ENCODE measurements around the gene GABBR1.

The GABBR1 gene

GRCh38 chr6:29633534-29633905 is 537 bp upstream of the GABBR1 start:
- no peaks in the 10 kb centered on the region for H3K9me3 Mint-ChIP-seq
- peak overlapping the region; percentile 65 for H3K27ac Mint-ChIP-seq
- no peaks in the 10 kb centered on the region for H3K36me3 Mint-ChIP-seq (ENCODE audit: low read depth)
- peak overlapping the region; percentile 79 for H3K4me3 Mint-ChIP-seq
- peaks cover 51% of the 10 kb centered on the region for H3K4me1 Mint-ChIP-seq (ENCODE audit: low read depth)
- H3K27me3 Mint-ChIP-seq: peaks cover 13% of the 10 kb centered on the region

- Mint-ChIP-seq H3K4me1 (ENCODE audit: low read depth) (peaks cover 55% of the 10 kb centered on the region), H3K4me3 (peak overlapping the region; percentile 87), H3K9me3 (no peaks in the 10 kb centered on the region), H3K36me3 (ENCODE audit: low read depth) (no peaks in the 10 kb centered on the region), H3K27me3 (peaks cover 13% of the 10 kb centered on the region), H3K27ac (peak overlapping the region; percentile 74)
Measured at GRCh38 chr6:29631860-29632731, 887 bp downstream of the GABBR1 start.

DNA sequence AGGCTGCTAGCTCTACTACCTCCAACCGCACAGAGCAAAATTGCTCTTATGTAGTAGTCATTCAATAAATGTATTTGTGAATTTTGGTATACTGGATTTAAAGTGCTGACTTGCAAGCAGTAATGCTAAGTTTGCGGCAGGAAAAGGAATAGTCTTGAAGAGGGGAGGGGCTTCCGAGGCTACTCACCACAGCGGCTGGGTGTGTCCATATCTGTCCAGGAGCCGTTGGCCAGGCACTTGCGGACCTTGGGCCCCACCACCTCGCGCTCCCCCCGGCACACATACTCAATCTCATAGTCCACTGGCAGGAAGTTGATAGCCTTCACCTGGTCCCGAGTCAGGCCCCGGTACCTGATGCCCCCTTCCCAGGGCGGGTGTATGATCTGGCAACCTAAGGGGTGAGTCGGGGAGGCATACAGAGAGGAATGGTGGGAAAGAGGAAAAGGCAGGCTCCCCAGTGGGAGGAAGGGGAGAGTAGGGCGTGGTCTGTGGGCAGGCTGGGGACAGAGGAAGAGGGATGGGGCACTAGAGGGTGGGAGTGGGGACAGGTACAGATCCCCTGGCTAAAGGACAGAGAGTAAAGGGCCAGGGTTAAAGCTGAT is 1.7 kb downstream of the GABBR1 start:
- peak overlapping the region; percentile 74 for H3K27ac Mint-ChIP-seq
- H3K27me3 Mint-ChIP-seq: peaks cover 13% of the 10 kb centered on the region
- H3K9me3 Mint-ChIP-seq: no peaks in the 10 kb centered on the region
- no peaks in the 10 kb centered on the region for H3K36me3 Mint-ChIP-seq (ENCODE audit: low read depth)
- H3K4me1 Mint-ChIP-seq (ENCODE audit: low read depth): peaks cover 55% of the 10 kb centered on the region
- peak overlapping the region; percentile 87 for H3K4me3 Mint-ChIP-seq

- H3K27me3 Mint-ChIP-seq: peaks cover 13% of the 10 kb centered on the region
- no peaks in the 10 kb centered on the region for H3K36me3 Mint-ChIP-seq (ENCODE audit: low read depth)
- no peaks in the 10 kb centered on the region for H3K9me3 Mint-ChIP-seq
- H3K4me1 Mint-ChIP-seq (ENCODE audit: low read depth): peaks cover 55% of the 10 kb centered on the region
- no peak overlapping the region for H3K27ac Mint-ChIP-seq
- peak overlapping the region; percentile 46 for H3K4me3 Mint-ChIP-seq
Measured at GRCh38 chr6:29630315-29630714, 2.7 kb downstream of the GABBR1 start.

- Mint-ChIP-seq H3K4me1 (ENCODE audit: low read depth) (peaks cover 53% of the 10 kb centered on the region), H3K36me3 (ENCODE audit: low read depth) (no peaks in the 10 kb centered on the region), H3K4me3 (peak overlapping the region; percentile 83), H3K27me3 (peaks cover 13% of the 10 kb centered on the region), H3K9me3 (no peaks in the 10 kb centered on the region), H3K27ac (no peak overlapping the region)
Measured at GRCh38 chr6:29629571-29629970, 3.4 kb downstream of the GABBR1 start.

DNA sequence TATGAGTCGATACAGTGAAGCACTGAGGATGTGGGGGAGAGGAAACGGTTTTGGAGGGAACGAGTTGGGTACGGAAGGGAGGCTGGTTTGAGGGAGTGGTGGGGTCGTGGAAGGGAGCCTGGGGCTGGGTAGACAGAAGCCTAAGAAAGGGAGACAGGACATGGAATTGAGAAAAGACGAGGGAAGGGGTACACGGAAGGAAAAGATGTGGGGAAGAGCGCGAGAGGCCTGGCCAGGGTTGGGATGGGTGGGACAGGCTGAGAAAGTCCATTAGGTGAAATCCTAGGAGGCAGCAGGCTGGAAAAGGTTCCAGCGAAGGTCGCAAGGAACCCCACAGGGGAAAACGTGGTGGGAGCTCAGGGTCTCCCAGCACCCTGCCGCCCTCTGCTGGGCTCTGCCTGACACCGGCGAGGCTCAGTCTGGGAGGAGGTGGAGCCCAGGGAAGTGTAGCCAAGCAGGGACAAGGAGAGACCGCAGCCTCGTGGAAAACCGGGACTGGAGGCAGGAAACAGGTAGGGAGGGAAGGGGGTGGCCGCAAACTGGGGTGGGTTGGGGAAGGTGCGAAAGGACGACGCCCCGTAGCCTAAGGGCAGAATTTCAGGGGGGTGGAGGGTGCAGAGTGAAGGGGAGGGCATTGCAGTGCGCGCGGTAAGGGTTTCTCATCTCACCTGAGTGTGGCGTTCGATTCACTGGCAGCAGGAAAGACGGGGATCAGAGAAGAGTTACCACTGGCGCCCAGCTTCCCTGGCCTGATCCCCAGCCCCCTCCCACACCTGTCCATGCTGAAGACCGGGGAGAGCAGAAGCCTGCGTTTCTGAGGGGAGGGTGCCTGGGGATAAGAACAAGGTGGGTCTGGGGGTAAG is 4.3 kb downstream of the GABBR1 start:
- peaks cover 13% of the 10 kb centered on the region for H3K27me3 Mint-ChIP-seq
- H3K4me3 Mint-ChIP-seq: peak overlapping the region; percentile 83
- H3K4me1 Mint-ChIP-seq (ENCODE audit: low read depth): peaks cover 47% of the 10 kb centered on the region
- H3K27ac Mint-ChIP-seq: peak overlapping the region; percentile 78
- no peaks in the 10 kb centered on the region for H3K36me3 Mint-ChIP-seq (ENCODE audit: low read depth)
- H3K9me3 Mint-ChIP-seq: no peaks in the 10 kb centered on the region

DNA sequence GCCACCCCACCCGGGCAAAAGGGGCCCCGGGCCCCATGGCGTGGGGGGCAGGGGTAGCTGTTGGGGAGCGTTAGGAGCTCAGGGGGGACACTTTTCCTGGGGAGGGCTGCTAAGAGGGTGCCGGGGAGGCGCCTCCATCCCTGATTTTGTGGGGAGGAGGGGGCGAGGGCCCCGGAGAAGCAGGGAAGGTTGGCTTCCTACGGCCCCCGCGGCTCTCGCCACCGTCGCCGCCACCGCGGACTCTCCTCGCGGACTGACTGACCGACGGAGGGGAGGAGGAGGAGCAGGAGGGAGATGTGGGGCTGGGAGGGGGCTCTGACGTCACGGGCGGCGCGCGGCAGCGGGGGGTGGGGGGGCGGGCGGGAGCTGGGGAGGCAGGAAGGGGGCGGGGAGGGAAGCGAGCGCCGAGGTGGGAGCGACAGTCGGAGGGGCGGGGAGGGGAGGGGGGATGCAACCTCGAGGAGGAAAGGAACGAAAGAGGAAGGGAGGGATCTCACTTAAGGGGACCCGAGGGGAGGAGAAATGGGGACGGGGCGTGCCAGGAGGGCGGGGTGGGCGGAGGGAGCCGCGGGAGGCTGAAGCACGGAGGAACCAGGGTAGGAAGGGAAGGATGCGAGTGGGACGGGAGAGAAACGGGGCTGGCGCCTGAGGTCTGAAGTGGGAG is 5.1 kb downstream of the GABBR1 start:
- Mint-ChIP-seq H3K27me3 (peaks cover 13% of the 10 kb centered on the region), H3K36me3 (ENCODE audit: low read depth) (no peaks in the 10 kb centered on the region), H3K27ac (peak overlapping the region; percentile 78), H3K9me3 (no peaks in the 10 kb centered on the region), H3K4me3 (peak overlapping the region; percentile 83), H3K4me1 (ENCODE audit: low read depth) (peaks cover 42% of the 10 kb centered on the region)

DNA sequence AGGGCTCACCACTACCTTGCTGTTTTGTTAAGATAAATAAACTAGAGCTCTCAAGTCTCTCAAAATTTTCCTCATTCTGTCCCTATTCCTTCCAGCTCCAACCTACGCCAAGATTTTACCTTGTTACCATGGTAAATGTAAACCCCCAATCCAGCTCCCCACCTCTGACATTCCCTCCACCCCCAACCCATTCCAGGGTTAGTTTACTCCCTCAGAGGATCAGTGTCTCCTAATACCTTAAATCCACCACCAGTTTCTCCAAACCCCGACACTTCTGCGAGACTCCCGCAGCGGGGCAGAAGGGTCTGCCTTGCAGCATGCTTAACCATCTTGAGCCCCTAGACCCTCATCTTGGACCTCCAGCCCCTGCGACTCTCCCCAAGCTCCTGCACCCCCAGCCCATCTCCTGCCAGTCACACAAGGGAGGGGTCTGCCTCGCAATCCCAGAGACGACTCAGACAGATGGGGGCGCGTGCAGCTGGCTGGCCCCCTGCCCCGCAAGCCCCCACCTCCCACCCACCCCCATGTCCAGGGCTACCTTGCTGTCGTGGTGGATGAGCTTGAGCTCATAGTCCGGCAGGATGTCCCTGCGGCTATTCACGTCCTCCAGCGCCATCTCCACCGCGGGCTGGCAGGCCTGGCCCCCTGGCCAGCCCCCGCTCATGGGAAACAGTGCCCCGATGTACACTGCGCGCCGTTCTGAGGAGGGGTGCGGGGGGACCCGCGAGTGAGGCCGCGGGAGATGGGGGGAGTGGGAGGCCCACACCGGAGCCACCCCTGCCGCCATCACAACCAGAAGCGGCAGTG is 5.8 kb downstream of the GABBR1 start:
- Mint-ChIP-seq H3K4me3 (peak overlapping the region; percentile 6), H3K36me3 (ENCODE audit: low read depth) (no peaks in the 10 kb centered on the region), H3K9me3 (no peaks in the 10 kb centered on the region), H3K27ac (no peak overlapping the region), H3K27me3 (peaks cover 13% of the 10 kb centered on the region), H3K4me1 (ENCODE audit: low read depth) (peaks cover 40% of the 10 kb centered on the region)

DNA sequence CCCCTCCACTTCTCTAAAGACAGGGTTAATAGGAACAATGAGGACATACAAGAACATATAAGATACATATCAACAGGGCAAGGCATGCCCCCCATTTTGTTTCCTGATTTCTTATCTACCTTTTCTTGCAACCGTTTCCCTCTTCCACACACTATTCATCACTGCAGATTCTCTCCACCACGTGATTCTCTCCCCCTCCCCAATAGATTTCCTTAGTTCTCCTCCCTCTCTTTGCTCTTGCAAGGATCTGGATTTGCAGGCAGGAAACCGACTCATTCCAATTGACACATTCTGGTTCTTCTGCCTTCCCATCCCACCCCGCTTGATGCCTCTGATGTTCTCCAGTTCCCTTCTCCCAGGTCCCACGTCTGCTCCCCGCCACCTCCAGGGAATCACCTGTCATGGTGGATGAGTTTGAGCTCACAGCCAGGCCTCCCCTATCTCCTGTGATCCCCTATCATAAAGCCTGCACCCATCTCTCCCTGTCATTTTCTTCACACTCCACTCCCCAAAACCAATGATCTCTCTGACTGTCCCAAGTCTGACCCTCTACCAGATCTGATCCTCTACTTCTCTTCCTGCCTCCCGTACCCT is 7.5 kb downstream of the GABBR1 start:
- Mint-ChIP-seq H3K27me3 (peaks cover 3% of the 10 kb centered on the region), H3K9me3 (no peaks in the 10 kb centered on the region), H3K36me3 (ENCODE audit: low read depth) (peaks cover 7% of the 10 kb centered on the region), H3K4me3 (no peak overlapping the region), H3K4me1 (ENCODE audit: low read depth) (peaks cover 23% of the 10 kb centered on the region), H3K27ac (no peak overlapping the region)

- Mint-ChIP-seq H3K27me3 (peaks cover 2% of the 10 kb centered on the region), H3K27ac (no peak overlapping the region), H3K9me3 (no peaks in the 10 kb centered on the region), H3K4me3 (no peak overlapping the region), H3K36me3 (ENCODE audit: low read depth) (peaks cover 13% of the 10 kb centered on the region), H3K4me1 (ENCODE audit: low read depth) (peaks cover 14% of the 10 kb centered on the region)
Measured at GRCh38 chr6:29624520-29624961, 8.4 kb downstream of the GABBR1 start.

DNA sequence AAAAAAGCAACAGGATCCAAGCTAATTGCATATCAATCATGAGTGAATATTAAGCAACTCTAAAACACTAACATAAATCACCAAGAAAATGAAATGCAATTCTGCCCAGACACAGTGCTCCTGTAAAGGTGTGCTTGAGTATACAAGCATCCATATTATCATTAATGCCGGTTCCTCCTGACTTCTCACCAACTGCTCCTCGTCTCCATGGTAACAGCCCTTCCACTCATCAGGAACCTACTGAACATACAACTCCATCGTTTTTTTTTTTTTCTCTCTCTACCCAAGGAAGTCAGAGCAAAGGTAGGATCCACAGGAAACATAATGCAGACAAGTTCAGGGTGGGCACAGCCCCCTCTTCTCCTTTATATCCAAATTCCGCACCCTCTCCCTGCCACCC is 12.4 kb downstream of the GABBR1 start:
- Mint-ChIP-seq H3K9me3 (no peaks in the 10 kb centered on the region), H3K4me1 (ENCODE audit: low read depth) (no peaks in the 10 kb centered on the region), H3K36me3 (ENCODE audit: low read depth) (peaks cover 14% of the 10 kb centered on the region), H3K27ac (no peak overlapping the region), H3K27me3 (no peaks in the 10 kb centered on the region), H3K4me3 (no peak overlapping the region)

GRCh38 chr6:29619578-29620160 is 13.3 kb downstream of the GABBR1 start:
- Mint-ChIP-seq H3K4me3 (no peak overlapping the region), H3K27me3 (no peaks in the 10 kb centered on the region), H3K27ac (no peak overlapping the region), H3K4me1 (ENCODE audit: low read depth) (no peaks in the 10 kb centered on the region), H3K36me3 (ENCODE audit: low read depth) (peaks cover 16% of the 10 kb centered on the region), H3K9me3 (no peaks in the 10 kb centered on the region)

DNA sequence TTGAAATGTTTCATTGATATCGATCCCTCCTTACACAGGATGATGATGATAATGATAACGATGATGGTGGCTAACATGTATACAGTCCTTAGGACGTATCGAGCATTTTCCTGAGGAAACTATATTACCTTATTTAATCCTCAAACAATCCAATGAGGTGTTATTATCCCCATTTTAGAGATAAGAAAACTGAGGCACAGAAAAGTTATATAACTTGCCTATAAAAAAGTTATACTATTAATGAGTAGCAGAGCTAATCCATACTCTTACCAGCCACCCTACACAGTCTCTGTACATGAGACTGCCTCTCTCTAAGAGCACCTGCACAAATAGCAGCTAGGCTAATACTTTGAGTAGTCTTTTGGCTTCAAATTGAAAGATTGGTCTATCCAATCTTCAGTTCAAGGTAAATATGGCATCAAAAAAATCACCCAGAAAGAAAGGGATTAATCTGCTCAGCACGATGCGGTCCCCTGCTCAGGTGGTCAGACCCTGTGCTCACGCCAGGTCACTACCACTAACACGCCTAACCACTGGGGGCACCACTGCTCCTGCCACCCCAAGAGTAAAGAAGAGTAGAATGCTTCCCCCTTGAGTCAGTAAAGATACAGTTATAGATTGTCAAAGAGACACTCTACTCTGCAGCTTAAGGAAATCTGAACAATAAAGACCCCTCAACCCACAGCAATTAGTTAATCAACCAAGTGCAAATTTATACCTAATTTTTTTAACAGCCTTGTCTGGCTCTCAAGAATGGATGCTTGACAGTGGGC is 15.0 kb downstream of the GABBR1 start:
- Mint-ChIP-seq H3K27me3 (no peaks in the 10 kb centered on the region), H3K27ac (no peak overlapping the region), H3K9me3 (no peaks in the 10 kb centered on the region), H3K36me3 (ENCODE audit: low read depth) (peaks cover 31% of the 10 kb centered on the region), H3K4me3 (no peak overlapping the region), H3K4me1 (ENCODE audit: low read depth) (no peaks in the 10 kb centered on the region)

All from stimulated activated naive CD8-positive, alpha-beta T cell treated with anti-CD3 and anti-CD28 coated beads, Interleukin-15, Interleukin-2, amounts not matched to agents 100 ng/mL and 50 ng/mL, for 24 hours (primary cell).